ENCODE results near the gene TP53RK.

GRCh38 chr20:46663531-46663930 is 25.7 kb downstream of the TP53RK start:
- TF ChIP-seq, protein P1, sequence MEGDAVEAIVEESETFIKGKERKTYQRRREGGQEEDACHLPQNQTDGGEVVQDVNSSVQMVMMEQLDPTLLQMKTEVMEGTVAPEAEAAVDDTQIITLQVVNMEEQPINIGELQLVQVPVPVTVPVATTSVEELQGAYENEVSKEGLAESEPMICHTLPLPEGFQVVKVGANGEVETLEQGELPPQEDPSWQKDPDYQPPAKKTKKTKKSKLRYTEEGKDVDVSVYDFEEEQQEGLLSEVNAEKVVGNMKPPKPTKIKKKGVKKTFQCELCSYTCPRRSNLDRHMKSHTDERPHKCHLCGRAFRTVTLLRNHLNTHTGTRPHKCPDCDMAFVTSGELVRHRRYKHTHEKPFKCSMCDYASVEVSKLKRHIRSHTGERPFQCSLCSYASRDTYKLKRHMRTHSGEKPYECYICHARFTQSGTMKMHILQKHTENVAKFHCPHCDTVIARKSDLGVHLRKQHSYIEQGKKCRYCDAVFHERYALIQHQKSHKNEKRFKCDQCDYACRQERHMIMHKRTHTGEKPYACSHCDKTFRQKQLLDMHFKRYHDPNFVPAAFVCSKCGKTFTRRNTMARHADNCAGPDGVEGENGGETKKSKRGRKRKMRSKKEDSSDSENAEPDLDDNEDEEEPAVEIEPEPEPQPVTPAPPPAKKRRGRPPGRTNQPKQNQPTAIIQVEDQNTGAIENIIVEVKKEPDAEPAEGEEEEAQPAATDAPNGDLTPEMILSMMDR (IDR thresholded peaks at IDR 0.05) = no peak
- TF ChIP-seq POLR2AphosphoS5 (IDR thresholded peaks at IDR 0.05) = no peak

Measured in upper lobe of left lung (tissue), 4 donors.